ENCODE measurements around the gene NME4.
"Not testable (repeated sequence)": the region's sequence is repeated elsewhere in the genome, so short reads cannot be mapped to it uniquely, and the experiment has no call there.

The NME4 gene

GRCh38 chr16:397135-397661 is at the start of gene NME4:
Gene NME4 (plus strand): TSS chr16:397199. CDS start chr16:397223, 24 bp downstream.
- peak; percentile 79 for DNase-seq

- DNase-seq = no peak
Measured at GRCh38 chr16:347203-347602, 49.8 kb upstream of the NME4 start.

GRCh38 chr16:348495-348894 is 48.5 kb upstream of the NME4 start:
- DNase-seq = not testable (repeated sequence)

- DNase-seq = no peak
Measured at GRCh38 chr16:349211-349610, 47.8 kb upstream of the NME4 start.

GRCh38 chr16:350203-350602 is 46.8 kb upstream of the NME4 start:
- no peak for DNase-seq

GRCh38 chr16:351804-352520 is 45.0 kb upstream of the NME4 start:
- peak; percentile 55 for DNase-seq

- peak; percentile 100 for DNase-seq
Measured at GRCh38 chr16:352547-353403, 44.2 kb upstream of the NME4 start, which contains the start of gene AXIN1. Gene AXIN1 (minus strand): TSS chr16:352723. CDS start chr16:347025, 5,698 bp downstream.

GRCh38 chr16:353404-354290 is 43.4 kb upstream of the NME4 start:
- DNase-seq = no peak

GRCh38 chr16:354291-354881 is 42.6 kb upstream of the NME4 start:
- DNase-seq = no peak

GRCh38 chr16:354971-355461 is 42.0 kb upstream of the NME4 start:
- no peak for DNase-seq

- DNase-seq = no peak
Measured at GRCh38 chr16:356741-357140, 40.3 kb upstream of the NME4 start.

- DNase-seq = no peak
Measured at GRCh38 chr16:359067-359763, 37.8 kb upstream of the NME4 start.

- DNase-seq = no peak
Measured at GRCh38 chr16:359871-360697, 36.9 kb upstream of the NME4 start.

- no peak for DNase-seq
Measured at GRCh38 chr16:360698-361336, 36.2 kb upstream of the NME4 start.

GRCh38 chr16:361341-361871 is 35.6 kb upstream of the NME4 start:
- DNase-seq = peak; percentile 55

- peak; percentile 88 for DNase-seq
Measured at GRCh38 chr16:361872-362701, 34.9 kb upstream of the NME4 start.

- not testable (repeated sequence) for DNase-seq
Measured at GRCh38 chr16:362702-362999, 34.3 kb upstream of the NME4 start.

GRCh38 chr16:363110-363765 is 33.8 kb upstream of the NME4 start:
- DNase-seq = no peak
